Fibroblast of peridontal ligament (primary cell): Measurements from ENCODE around the gene HBG1.
A peak's percentile ranks its signal among the peaks of the same experiment; 100 is the strongest.

ENCODE experiments used
- DNase-seq: peaks from one replicate; pipeline ENCODE4 v3.0.0-alpha.2; 2010; ENCODE audit errors: extremely low read depth

The HBG1 gene

GRCh38 chr11:5247472-5248192 lies 2.0 kb downstream of the HBG1 start:
- DNase-seq: no peak

GRCh38 chr11:5246772-5247471 lies 2.7 kb downstream of the HBG1 start:
- DNase-seq: no peak

GRCh38 chr11:5245155-5245554 lies 4.5 kb downstream of the HBG1 start:
- no peak for DNase-seq

GRCh38 chr11:5243816-5244180 lies 5.9 kb downstream of the HBG1 start:
- no peak for DNase-seq

- no peak for DNase-seq
These were observed 6.5 kb downstream of the HBG1 start for GRCh38 chr11:5242933-5243815.

GRCh38 chr11:5242208-5242607 lies 7.4 kb downstream of the HBG1 start:
- no peak for DNase-seq

- DNase-seq: no peak
These were observed 8.2 kb downstream of the HBG1 start for GRCh38 chr11:5241458-5241857.

- no peak for DNase-seq
These were observed 9.2 kb downstream of the HBG1 start for GRCh38 chr11:5240458-5240857.

GRCh38 chr11:5240056-5240455 lies 9.6 kb downstream of the HBG1 start:
- DNase-seq: no peak

GRCh38 chr11:5239046-5239445 lies 10.6 kb downstream of the HBG1 start:
- no peak for DNase-seq

GRCh38 chr11:5238486-5238885 lies 11.2 kb downstream of the HBG1 start:
- no peak for DNase-seq

GRCh38 chr11:5237420-5237819 lies 12.2 kb downstream of the HBG1 start:
- DNase-seq: no peak

- no peak for DNase-seq
These were observed 14.1 kb downstream of the HBG1 start for GRCh38 chr11:5235364-5236095.

GRCh38 chr11:5234381-5234834 lies 15.2 kb downstream of the HBG1 start, which contains the start of gene HBD:
Gene HBD, minus strand, starts transcription at chr11:5234483. Its CDS starts 50 bp downstream, at chr11:5234433.
- peak; percentile 61 for DNase-seq

GRCh38 chr11:5233307-5233706 lies 16.4 kb downstream of the HBG1 start:
- no peak for DNase-seq

- DNase-seq: no peak
These were observed 16.8 kb downstream of the HBG1 start for GRCh38 chr11:5232821-5233220.

- no peak for DNase-seq
These were observed 17.5 kb downstream of the HBG1 start for GRCh38 chr11:5232176-5232575.

GRCh38 chr11:5231111-5231510 lies 18.5 kb downstream of the HBG1 start:
- no peak for DNase-seq

- DNase-seq: no peak
These were observed 19.4 kb downstream of the HBG1 start for GRCh38 chr11:5230266-5230665.

GRCh38 chr11:5229796-5230195 lies 19.9 kb downstream of the HBG1 start:
- DNase-seq: no peak

- no peak for DNase-seq
These were observed 20.3 kb downstream of the HBG1 start for GRCh38 chr11:5229356-5229755.

GRCh38 chr11:5228124-5228523 lies 21.5 kb downstream of the HBG1 start:
- no peak for DNase-seq
